ENCODE data around the gene CEL. TPM values are rescaled to one million over a fixed set of nuclear protein-coding genes. Genes with fewer than 3 reads are reported as not detected.

Gene CEL
- total RNA-seq, 1 donor from 2014 or later = 7.7 TPM

GRCh38 chr9:133108794-133109641, 47.2 kb downstream of the CEL start:
- intact Hi-C loops (cut with DNase I) = no loop called here
- DNase-seq (ENCODE audit: missing footprints) (peak; percentile 28), ATAC-seq (no peak)

DNA sequence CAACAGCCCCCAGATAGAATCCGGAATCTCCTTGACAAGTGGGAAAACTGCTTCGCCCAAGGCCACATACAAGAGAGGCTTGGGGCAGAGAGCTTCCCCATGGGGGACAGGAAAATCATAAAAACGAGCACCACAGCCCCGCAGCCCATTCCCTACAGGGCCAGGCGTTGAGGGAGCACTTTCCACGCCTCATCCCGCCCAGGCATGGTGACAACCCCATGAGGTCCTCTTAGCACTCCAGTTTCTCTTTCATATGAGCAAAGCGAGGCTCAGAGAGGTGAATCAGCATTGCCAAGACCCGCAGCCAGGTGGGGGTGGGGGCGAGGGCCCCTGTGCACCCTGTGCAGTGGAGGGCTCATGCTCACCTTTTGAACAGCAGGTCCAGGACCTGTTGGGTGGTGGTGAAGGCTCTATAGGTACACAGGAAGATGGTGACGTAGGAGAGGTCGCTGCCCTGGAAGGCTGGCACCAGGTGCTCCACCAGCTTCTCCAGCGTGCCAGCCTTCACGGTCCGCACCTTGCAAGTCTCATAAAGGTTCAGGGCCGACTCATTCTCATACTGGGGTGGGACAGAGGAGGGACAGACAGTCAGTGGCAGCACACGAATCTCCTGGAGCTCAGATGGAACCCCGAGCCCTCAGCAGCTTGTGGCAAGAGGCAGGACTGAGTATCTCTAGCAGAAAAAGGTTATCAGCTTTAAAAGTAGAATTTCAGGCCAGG, 48.3 kb downstream of the CEL start:
- intact Hi-C loops (cut with DNase I) = no loop called here

GRCh38 chr9:133111808-133112662, 50.3 kb downstream of the CEL start:
- DNase-seq (ENCODE audit: missing footprints) (peak; percentile 61), ATAC-seq (no peak)
- intact Hi-C loops (cut with DNase I) = no loop called here

More for the DNA sequence above, 48.3 kb downstream of the CEL start:
- DNase-seq (ENCODE audit: missing footprints) (peak; percentile 27), ATAC-seq (no peak)

DNA sequence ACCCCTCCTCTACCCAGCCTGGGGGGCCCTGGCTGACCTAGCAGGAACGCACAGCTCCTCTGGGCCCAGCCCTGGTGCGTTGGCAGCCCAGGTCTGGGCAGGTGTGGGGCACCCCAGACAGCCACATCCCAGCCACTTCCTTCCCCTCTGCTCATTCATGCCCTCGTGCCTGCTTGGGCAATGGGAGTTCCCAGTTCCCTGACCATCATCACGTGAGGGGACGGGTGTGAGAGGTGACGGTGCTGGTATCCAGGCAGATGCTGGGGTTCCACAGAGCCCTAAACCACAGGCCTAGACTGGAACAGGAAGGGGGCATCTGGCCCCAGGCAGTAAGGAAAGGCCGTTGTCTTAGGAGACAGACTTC, 50.9 kb downstream of the CEL start:
- ATAC-seq (peak; percentile 9), DNase-seq (ENCODE audit: missing footprints) (peak; percentile 87)
- intact Hi-C loops (cut with DNase I) = no loop called here

- intact Hi-C loops (cut with DNase I) = no loop called here
- DNase-seq (ENCODE audit: missing footprints) (peak; percentile 81), ATAC-seq (no peak)
Observed at GRCh38 chr9:133113163-133113948, 51.6 kb downstream of the CEL start.

GRCh38 chr9:133113949-133114885, 52.4 kb downstream of the CEL start:
- ATAC-seq (peak; percentile 62), DNase-seq (ENCODE audit: missing footprints) (peak; percentile 78)
- intact Hi-C loops (cut with DNase I) = no loop called here

DNA sequence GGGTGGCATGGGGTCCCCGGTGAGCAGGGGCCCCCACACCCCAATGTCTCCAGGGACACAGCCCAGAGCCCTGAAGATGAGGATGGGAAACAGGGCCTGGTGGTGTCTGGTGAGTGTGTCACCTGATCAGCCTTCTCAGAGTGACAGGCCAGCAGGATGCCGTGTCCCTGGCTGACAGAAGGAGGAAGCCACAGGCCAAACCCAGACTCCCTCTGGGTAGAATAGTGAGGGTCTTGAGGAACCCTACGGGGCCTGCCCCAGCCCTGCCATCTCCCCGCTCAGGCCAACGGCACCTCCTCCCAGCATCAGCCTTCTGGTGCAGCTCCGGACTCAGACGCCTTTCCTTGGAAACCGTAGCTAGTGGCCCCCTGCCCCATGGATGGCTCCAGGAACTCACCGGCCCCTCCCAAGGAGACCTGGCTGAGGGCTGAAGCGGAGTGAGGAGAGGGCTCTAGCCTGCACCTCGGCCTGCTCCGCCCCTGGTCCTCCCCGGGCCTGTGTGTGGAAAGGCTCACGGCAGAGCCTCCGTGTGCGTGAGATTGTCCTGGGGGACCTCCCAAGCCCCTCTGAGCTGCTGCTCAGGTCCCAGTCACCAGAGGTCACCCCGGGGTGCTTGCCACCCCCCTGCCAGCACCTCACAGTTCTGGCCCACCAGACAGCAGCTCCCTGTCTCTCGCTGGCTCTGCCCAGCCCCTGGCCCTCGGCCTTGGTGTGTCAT, 53.3 kb downstream of the CEL start:
- intact Hi-C loops (cut with DNase I) = no loop called here
- ATAC-seq = peak; percentile 3
- peak; percentile 67 for DNase-seq (ENCODE audit: missing footprints)

- intact Hi-C loops (cut with DNase I) = no loop called here
- DNase-seq (ENCODE audit: missing footprints) (peak; percentile 45), ATAC-seq (no peak)
Observed at GRCh38 chr9:133115604-133116345, 54.0 kb downstream of the CEL start.

- no peak for ATAC-seq
- intact Hi-C loops (cut with DNase I) = no loop called here
- DNase-seq (ENCODE audit: missing footprints) = peak; percentile 56
Observed at GRCh38 chr9:133116346-133117231, 54.8 kb downstream of the CEL start.

- ATAC-seq (no peak), DNase-seq (ENCODE audit: missing footprints) (peak; percentile 79)
- intact Hi-C loops (cut with DNase I) = loop anchor here (2.0 kb wide), 1 partner anchor 17 kb away; no protein-coding TSS in a partner anchor
Observed at GRCh38 chr9:133117271-133118178, 55.7 kb downstream of the CEL start.

GRCh38 chr9:133118179-133118520, 56.4 kb downstream of the CEL start:
- no peak for ATAC-seq
- peak; percentile 4 for DNase-seq (ENCODE audit: missing footprints)
- intact Hi-C loops (cut with DNase I) = loop anchor here (2.0 kb wide), 1 partner anchor 17 kb away; no protein-coding TSS in a partner anchor

- intact Hi-C loops (cut with DNase I) = loop anchor here (2.0 kb wide), 1 partner anchor 16 kb away; no protein-coding TSS in a partner anchor
- ATAC-seq = no peak
- DNase-seq (ENCODE audit: missing footprints) = peak; percentile 39
Observed at GRCh38 chr9:133118568-133118967, 56.8 kb downstream of the CEL start.

DNA sequence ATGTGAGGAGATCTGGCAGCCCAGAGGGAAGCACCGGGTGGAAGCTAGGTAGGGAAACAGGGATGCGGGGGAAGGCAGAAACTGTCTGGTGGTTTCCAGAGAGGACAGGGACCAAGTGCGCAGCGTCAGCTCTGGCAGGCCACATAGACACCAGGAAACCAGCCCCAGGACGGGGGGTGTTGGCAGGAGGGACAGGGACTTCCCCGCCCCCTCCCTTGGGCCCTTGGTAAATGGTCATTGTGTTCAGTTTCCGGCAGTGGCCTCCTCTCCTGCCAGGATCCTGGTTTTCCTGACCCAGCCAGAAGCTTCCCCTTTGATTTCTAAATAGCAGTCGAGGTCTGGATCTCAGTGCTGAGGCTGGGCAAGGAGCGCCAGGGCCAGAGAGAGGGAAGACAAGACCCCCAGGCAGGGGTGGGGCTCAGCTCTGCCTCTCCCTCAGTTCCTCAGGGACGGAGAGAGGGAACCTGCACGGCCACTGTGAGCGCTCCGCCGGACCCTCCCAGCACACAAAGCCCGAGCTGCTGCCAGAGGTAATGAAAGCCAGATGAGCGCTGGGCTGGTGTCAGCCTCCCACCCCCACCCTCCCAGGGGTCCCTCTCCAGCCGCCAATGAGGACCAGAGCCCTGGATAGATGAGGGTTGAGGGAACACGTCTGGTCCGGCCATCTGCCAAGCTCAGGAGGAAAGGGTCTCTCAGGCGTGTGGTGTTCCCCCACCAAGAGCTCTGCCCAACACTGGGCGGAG, 57.5 kb downstream of the CEL start:
- intact Hi-C loops (cut with DNase I) = loop anchor here (2.0 kb wide), 1 partner anchor 16 kb away; no protein-coding TSS in a partner anchor
- ATAC-seq (no peak), DNase-seq (ENCODE audit: missing footprints) (peak; percentile 75)

All from Right ventricle myocardium inferior (tissue), 1 donor.